GOT3 (cell line): ENCODE measurements around the gene IDS.
"Not testable (repeated sequence)": the region's sequence is repeated elsewhere in the genome, so short reads cannot be mapped to it uniquely, and the experiment has no call there.

Experiments
- DNase-seq: peaks from one replicate; lab custom pipeline; 2025; ENCODE audit warnings: mixed read lengths; lab: John Stamatoyannopoulos, UW

Gene IDS

GRCh38 chrX:149527705-149528104 is 22.6 kb upstream of the IDS start:
- DNase-seq = no peak

DNA sequence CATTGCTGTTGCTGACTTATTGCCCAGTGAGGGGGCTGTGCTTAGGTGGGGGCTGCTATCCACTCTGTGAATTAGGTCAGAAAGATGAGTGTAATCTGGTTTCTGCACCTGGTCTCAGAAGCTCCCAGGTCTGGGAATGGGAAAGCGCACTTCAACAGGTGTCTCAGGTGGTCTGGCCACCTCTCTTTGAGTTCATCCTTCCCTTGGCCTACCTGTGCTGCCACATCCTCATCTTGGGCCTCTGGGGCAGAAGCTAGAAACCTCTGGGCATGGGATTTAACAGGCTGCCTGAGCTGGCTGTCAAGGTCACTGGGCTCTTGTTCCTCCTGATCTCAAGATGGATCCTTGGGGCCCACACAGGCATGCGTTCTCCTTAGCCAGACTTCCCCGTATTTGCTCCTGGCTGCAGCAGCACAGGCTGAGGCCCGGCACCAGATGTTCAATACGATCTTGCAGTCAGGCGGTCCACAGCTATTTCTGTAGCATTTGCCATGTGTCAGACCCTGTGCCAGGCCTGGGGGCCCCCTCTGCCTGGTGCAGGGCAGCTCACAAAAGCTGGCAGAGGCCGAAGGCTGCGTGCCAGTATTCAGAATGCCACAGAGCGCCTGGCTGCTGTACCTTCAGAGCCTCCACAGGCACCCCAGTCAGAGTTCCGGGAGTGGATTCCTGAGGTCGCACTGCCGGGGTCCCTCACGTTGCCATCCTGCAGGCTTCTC is 21.4 kb upstream of the IDS start:
- not testable (repeated sequence) for DNase-seq

- DNase-seq = not testable (repeated sequence)
These were observed 20.8 kb upstream of the IDS start for GRCh38 chrX:149525903-149526302.

DNA sequence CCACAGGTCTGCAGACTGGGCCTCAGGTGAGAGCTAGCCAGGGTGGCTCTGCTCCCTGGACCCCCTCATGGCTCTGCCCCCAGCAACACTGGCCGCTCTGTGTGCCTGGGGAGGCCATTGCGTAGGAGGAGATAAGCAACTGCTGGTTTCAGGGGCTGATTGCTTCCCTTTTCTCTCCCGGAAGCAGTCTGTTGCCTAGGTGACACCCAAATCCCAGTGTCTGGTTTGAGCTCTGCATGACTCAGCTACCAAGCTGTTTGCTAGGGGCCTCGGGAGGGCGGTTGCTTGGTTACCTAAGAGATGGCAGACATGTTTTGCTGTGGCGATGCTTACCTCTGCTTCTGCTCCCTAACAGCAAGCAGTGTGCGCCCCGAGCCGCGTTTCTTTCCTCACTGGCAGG is 20.3 kb upstream of the IDS start:
- not testable (repeated sequence) for DNase-seq

- DNase-seq = no peak
These were observed 17.8 kb upstream of the IDS start for GRCh38 chrX:149522916-149523315.

- no peak for DNase-seq
These were observed 16.3 kb upstream of the IDS start for GRCh38 chrX:149521438-149521837.

DNA sequence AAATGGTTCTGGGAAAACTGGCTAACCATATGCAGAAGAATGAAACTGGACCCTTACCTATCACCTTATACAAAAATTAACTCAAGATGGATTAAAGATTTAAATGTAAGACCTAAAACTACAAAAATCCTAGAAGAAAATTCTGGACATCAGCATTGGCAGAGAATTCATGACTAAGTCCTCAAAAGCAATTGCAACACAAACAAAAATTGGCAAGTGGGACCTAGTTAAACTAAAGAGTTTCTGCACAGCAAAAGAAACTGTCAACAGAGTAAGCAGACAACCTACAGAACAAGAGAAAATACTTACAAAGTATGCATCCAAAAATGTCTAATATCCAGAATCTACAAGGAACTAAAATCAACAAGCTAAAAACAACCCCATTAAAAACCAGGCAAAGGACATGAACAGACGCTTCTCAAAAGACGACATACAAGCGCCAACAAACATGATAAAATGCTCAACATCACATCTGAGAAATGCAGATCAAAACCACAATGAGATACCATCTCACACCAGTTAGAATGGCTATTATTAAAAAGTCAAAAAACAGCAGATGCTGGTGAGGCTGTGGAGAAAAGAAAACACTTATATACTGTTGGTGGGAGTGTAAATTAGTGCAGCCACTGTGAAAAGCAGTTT is 15.7 kb upstream of the IDS start:
- DNase-seq = not testable (repeated sequence)

GRCh38 chrX:149518236-149518635 is 13.1 kb upstream of the IDS start:
- no peak for DNase-seq

DNA sequence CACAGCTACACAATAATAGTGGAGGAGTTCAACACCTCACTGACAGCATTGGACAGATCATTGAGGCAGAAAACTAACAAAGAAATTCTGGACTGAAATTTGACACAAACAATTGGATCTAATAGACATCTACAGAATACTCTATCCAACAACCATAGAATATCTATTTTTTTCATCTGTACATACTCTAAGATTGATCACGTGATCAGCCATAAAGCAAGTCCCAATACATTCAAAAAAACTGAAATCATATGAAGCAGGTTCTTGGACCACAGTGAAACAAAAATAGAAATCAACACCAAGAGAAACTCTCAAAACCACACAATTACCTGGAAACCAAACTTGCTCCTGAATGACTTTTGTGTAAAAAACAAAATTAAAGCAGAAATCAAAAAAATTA is 12.2 kb upstream of the IDS start:
- DNase-seq = no peak

GRCh38 chrX:149516604-149517003 is 11.5 kb upstream of the IDS start:
- DNase-seq = no peak

DNA sequence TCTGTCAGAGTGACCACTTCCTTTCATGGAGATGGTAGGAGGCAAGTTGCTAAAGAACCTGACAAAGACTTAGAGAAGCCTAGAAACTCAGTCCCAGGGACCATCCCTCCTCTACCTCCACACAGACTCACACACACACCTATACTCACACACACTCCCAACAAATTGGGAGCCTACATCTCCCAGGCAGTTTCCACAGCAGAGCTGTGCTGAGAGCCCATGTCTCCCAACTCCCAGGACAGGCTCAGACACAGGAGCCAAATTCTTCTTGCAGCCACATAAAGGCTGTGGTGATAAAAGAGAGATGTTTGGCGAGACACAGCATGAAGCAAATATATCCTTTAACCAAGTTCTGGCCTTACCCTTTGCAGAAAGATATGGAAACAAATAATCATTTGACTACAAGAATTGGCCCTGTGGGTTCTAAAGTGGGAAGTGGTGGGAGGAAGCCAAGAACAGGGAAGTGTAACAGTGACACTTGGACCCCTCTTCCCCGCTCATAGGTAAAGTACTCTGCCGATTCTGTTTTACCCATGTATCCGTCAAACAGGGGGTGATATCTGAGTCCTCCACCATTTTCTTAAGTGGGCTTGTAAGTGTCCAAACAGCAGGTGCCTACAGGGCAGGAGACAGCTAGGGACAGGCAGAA is 11.0 kb upstream of the IDS start:
- DNase-seq = no peak

DNA sequence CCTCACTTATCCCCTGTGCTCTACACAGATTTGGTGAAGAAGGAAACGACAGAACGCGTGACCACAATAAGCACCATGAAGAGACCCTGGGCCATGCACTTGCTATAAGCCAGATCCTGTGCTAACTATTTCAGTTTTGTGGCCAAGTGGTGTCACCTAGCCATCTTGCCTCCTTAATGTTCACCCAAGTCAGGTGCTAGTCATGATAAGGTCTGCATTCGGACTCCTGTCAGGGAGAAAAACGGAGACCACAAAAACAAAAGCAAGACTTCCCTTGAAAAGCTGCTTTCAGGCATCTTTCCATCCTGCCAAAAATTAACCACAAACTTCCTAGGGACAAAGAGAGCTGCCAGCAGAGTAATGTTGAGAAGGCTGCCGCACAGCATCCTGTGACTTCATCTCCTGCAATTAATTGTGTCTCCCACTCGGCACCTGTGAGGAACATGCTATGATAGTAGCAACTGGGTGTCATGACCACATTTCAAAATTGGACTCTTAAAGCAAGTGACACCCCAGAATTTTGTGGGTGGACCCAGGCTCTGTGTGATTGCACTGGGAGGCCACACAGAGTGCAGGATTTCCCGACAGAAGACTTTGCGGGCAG is 8.8 kb upstream of the IDS start:
- no peak for DNase-seq

- peak; percentile 21 for DNase-seq
These were observed 7.2 kb upstream of the IDS start for GRCh38 chrX:149512225-149512885.

- no peak for DNase-seq
These were observed 6.0 kb upstream of the IDS start for GRCh38 chrX:149511081-149511480.

- no peak for DNase-seq
These were observed 5.3 kb upstream of the IDS start for GRCh38 chrX:149510386-149510785.

GRCh38 chrX:149508467-149508866 is 3.4 kb upstream of the IDS start:
- no peak for DNase-seq

GRCh38 chrX:149506349-149506748 is 1.2 kb upstream of the IDS start:
- no peak for DNase-seq

DNA sequence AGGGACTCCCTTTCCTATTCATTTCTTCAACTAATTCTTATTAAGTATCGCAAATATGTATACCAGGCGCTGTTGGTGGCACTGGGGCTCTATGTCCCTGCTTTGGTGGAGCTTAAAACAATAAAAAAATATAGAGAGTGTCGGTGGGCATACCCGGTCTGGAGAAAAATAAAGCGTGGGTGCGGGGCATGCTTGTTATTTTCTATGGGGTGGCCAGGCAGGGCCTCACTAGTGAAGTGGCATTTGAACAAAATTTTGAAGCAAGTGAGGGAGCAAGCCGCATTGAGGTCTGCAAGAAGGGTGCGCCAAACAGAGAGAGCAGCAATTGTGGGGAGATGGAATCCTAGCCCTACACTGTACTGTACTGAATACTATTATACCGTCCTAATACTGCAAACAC is 565 bp upstream of the IDS start:
- DNase-seq = no peak

DNA sequence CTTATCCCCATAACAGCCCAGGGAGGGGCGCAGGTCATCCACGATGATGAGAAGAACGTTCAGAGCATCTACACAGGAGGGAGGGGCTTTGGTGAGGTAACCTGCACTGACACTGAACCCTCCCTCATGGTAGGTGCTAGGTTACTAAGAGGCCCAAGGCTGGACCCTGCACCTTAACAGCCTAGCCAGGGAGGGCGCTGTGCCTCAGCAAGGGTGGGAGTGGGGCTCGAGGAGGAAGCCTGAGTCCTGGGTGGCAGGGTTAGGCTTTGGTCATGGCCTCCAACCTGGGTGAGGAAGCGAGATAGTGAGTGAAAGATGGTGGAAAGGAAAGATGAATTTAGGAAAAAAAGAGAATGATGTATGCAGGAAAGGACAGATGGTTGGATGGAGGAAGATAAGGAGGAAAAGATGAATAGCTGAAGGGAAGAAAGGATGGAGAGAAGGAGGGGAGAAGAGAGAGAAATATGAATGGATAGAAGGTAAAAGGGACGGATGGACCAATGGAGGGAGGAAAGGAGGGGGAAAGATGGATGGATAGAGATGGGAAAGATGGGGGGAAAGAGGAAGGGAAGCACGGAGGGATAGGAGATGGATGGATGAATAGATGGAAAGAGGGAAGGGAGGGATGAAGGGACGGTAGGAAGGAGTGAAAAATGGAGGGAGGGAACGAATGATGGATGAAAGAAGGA is 736 bp downstream of the IDS start:
- no peak for DNase-seq

DNA sequence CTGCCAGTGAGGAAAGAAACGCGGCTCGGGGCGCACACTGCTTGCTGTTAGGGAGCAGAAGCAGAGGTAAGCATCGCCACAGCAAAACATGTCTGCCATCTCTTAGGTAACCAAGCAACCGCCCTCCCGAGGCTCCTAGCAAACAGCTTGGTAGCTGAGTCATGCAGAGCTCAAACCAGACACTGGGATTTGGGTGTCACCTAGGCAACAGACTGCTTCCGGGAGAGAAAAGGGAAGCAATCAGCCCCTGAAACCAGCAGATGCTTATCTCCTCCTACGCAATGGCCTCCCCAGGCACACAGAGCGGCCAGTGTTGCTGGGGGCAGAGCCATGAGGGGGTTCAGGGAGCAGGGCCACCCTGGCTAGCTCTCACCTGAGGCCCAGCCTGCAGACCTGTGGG is 1.7 kb downstream of the IDS start:
- not testable (repeated sequence) for DNase-seq

- DNase-seq = not testable (repeated sequence)
These were observed 2.2 kb downstream of the IDS start for GRCh38 chrX:149502923-149503322.

- DNase-seq = no peak
These were observed 5.3 kb downstream of the IDS start for GRCh38 chrX:149499766-149500165.
